Measurements from ENCODE around the gene PGBD5.

The PGBD5 gene

DNA sequence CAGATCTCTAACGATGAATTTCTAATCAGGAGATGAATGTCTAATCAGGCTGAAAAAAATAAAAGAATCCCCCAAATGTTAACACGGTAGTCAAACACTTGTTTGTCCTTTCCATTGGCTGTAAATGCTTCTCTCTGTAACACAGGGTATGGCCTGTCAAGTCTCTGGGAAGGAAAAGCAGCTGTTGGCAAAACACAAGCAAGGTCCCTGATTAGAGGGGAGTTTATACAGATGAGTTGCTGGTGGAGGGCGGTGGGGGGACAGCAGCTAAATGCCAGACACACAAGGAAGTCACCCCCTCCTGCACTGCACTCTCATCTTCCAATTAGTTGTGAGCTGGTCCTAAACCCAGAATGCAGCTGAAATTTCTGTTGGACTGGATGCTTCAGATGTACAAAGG is 51.0 kb downstream of the PGBD5 start:
- no peak for DNase-seq (ENCODE audit: low spot score)

DNA sequence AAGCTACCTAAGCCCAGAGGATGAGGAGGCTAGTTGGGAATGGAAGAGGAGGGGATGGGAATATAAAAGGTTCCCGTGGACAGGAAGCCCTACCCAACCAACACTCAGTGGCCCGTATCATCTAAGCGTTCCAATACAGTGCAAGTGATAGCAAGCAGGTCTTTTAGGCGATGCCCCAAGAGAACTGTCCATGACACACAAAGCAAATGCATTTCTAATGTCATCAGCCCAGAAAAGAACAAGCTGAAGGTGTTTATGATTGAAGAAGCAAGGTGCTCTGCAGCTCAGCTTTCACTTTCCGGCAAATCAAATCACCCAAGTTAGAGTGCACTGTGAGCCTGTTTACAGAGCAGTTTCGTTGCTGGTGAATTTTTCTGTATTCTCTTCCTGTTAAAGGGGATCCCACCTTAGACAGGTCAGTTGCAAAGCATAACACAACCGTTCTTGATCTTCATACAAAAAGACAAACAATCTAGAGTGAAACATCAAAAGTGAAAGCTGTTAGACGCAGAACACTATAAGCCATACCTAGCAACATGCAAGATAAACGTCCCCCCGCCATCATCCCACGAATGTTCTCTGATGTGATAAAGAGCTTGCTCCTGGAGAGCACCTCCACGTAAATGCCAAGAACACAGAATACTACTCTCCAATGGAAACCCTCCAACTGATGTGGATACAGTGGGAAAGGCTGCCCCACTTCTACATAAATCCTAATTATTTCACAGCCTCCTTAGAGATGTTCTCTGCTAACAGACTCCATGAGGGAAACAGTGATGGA is 54.0 kb downstream of the PGBD5 start:
- DNase-seq (ENCODE audit: low spot score), result no peak

- no peak for DNase-seq (ENCODE audit: low spot score)
Observed at GRCh38 chr1:230370109-230370508, 56.0 kb downstream of the PGBD5 start.

- no peak for DNase-seq (ENCODE audit: low spot score)
Observed at GRCh38 chr1:230368871-230369270, 57.3 kb downstream of the PGBD5 start.

DNA sequence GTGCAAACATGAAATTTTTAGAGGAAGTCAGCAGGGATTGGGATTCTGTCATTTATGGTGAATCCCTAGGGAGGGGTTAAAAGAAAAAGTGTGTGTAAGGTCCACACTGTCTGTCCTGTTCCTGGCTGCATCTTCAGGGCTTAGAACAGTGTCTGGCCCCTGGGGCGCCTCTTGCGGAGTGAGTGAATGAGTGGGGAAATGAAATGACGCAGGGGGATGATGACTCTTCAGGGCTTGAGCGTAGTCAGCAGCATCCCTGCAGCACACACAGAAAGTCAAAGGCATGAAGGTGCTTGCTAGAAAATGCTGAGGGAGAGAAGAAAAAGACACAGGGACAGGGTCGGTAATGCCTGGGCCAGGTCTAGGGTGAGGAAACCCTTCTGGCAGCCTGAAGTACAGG is 57.8 kb downstream of the PGBD5 start:
- DNase-seq (ENCODE audit: low spot score), result no peak

- no peak for DNase-seq (ENCODE audit: low spot score)
Observed at GRCh38 chr1:230366504-230366915, 59.6 kb downstream of the PGBD5 start.

DNA sequence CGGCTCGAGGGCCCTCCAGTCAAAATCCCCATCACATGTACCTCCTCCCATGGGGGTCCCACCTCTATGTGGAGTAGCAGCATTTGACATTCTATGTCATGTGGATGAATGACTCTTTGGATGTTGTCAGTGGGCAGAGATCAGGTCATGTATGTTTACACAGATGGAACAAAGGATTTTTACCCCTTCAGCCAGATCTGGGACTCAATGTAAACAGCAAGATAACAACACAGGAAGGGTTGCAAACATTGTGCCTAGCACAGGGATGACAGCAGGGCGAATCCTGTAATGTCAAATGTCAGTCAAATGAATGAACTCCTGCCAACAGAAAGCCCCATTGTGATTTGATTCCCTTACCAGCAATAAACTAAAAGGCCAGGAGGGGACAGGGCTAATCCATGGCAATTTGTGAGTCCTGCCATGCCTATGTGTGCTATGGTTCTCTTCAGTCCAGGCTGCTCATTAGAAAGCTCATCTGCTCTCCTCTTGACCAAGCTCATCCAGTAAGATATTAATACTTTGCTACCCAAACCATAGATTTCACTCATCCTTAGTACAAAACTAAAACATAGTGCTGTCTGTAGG is 60.3 kb downstream of the PGBD5 start:
- DNase-seq (ENCODE audit: low spot score), result no peak

DNA sequence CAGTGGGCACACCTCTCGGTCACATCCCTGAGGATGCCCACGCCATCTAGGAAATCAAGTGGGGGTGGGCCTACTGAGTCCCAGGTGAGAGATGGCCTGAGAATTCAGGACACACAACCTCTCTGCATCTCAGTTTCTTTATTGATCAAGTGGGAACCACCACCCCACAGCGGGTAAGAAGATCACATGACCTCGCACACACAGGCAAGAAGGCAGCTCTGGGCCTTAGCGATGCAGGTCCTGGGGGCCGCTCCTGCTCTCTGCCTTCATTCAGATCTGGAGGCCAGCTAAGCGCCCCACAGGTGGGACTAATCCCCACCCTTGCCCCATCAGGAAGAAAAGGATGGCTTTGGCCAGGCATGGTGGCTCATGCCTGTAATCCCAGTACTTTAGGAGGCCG is 63.2 kb downstream of the PGBD5 start:
- no peak for DNase-seq (ENCODE audit: low spot score)

GRCh38 chr1:230361941-230362340 is 64.2 kb downstream of the PGBD5 start:
- DNase-seq (ENCODE audit: low spot score), result no peak

GRCh38 chr1:230359992-230360668 is 66.0 kb downstream of the PGBD5 start:
- DNase-seq (ENCODE audit: low spot score), result no peak

DNA sequence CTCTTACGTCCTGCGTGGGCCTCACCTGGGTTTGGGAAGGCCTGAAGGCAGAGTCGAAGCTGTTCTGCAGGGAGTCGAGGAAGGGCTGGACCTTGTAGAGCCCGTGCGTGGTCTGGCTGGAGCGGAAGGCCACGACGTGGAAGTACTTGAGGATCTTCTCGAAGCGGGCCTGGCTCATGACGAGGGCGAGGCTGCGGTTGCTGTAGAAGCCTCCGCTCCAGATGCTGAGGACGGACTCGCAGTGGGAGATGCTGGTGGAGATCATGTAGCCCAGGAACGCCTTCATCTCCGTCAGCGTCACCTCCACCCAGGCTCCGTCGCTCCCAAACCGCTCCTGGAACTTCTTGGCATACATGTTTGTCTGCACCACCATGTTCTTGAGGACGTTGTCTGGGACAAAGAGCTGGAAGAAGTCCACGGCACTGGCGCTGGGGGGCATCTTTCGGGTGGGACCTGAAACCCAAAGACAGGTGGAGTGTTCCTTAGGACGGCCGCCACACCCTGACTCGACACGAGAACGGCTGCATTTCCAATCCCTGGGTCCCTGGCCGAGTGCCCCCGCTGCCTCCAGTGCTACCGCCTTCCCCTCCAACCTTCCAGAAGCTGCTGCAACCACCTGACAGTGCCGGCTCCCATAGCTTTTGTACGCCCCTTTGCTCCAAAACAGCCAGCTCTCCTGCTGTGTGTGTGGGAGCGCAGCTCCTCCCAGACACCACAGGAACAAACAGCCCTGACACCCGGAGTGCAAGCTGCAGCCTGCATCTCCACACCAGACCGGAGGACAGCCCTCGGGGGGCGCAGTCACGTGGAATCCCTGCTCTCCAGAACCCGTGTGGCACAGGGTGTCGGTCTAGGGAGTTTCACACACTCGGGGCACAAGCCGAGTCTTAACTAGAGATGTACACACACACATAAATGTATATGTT is 69.0 kb downstream of the PGBD5 start:
- no peak for DNase-seq (ENCODE audit: low spot score)

DNA sequence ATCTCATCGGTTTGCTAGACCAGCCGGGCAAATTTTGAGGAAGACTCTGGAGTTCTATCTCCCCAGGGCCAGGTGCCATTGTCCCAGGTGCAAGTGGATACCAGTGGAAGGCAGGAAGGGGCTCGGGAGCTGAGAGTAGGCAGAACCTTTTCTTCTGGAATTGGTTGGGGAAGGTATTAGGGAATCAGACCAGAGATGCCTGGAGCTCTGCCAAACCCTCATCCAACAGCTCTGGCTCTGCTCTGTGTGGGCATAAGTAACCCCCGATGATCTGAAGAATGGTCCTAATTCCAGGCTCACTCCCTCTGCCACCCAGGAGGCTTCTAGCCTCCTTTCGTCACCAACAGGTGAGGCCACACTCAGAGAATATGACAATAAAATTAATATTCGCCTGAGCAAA is 69.9 kb downstream of the PGBD5 start:
- no peak for DNase-seq (ENCODE audit: low spot score)

DNA sequence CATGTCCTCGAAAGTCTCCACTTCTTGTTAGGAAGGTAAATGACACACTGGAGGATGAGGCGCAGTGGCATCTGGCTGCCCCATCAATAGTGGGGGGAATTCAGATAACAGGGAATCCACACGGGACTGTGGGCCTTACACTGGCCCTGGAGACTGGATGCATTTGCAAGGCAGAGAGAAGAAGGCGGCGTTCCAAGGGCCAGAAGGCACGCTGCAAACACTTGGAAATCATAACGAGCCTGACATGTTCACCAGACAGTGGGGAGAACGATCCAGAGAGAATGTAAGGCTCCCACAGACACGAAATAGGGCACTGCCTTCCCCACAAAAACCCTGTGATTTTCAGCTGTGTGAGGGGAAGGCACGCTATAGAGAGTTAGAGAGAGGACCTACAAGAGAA is 70.5 kb downstream of the PGBD5 start:
- no peak for DNase-seq (ENCODE audit: low spot score)

DNA sequence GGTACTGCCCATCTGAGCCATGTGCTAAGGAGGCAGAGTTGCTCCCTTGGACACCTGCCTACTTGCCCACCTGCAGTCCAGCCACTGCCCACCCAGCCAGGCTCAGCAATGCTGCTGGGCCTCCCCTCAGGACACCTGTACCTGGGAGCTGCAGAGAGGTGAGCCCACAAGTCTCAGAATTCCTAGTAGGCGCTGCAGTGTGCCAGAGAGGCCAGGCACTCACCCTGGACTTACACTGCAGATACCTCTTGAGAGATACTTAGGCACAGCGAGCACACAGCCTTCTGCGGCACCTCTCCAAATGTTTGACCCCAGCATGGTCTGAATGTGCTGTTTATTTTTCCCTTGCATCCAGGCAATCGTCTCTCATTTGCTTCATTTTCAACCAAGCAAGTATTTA is 71.0 kb downstream of the PGBD5 start:
- no peak for DNase-seq (ENCODE audit: low spot score)

DNA sequence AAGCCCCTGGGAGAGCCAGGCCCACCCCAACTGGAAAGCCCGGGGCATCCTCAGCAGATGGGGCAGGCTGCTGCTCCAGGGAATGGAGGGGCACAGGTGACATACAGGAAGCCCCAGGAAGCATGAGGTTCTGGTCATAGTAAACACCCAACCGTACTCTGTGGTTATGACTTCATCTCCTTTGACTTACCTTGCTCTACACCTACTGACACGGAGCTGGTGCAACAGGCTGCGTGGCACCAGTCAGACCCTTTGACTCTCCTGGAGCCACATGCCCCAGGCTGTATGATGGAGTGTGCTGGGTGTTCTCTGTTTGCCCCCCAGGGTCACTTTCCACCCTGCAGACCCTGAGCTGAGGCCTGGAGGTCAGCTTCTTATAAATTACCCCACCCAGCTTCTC is 72.1 kb downstream of the PGBD5 start:
- no peak for DNase-seq (ENCODE audit: low spot score)

GRCh38 chr1:230352537-230352936 is 73.6 kb downstream of the PGBD5 start:
- no peak for DNase-seq (ENCODE audit: low spot score)

- DNase-seq (ENCODE audit: low spot score), result no peak
Observed at GRCh38 chr1:230351983-230352382, 74.1 kb downstream of the PGBD5 start.

- no peak for DNase-seq (ENCODE audit: low spot score)
Observed at GRCh38 chr1:230351514-230351913, 74.6 kb downstream of the PGBD5 start.

GRCh38 chr1:230350208-230350921 is 75.8 kb downstream of the PGBD5 start:
- peak; percentile 75 for DNase-seq (ENCODE audit: low spot score)

GRCh38 chr1:230349020-230349393 is 77.1 kb downstream of the PGBD5 start:
- DNase-seq (ENCODE audit: low spot score), result no peak

DNA sequence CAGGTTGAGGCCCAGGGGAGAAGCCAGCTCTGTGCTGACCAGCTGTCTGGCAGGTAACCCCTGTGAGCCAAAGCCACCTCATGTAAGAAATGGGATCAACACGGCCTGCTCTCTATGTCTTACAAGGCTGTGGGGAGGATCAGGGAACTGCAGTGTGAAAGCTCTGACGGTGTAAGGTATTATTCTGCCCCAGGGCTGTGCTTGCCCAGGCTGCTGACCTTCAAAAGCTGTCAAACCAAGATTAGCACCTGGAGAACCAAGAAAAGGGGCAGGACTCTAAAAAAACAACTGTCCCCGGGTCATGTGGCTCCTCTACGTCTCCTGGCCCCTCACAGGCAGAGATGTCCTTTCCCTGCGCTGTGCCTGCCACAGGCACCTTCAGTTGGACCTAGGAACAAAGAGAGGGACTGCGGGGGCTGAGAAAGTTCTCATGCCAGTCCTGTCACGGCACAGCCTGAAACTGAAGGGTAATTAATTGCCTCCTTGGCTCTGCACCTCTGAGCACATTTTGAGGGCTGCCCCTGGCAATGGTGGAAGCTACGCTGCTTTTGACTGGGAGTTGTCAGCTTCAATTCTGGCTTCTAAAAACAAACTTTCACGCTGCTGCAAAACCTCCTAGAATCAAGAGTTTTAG is 77.6 kb downstream of the PGBD5 start:
- DNase-seq (ENCODE audit: low spot score), result no peak
